Adrenal gland (tissue), 12 donors: ENCODE data around the gene SFN. TPM values are rescaled to one million over a fixed set of nuclear protein-coding genes. Genes with fewer than 3 reads are reported as not detected.
A peak's percentile ranks its signal among the peaks of the same experiment; 100 is the strongest.
"Not testable (repeated sequence)": the region's sequence is repeated elsewhere in the genome, so short reads cannot be mapped to it uniquely, and the experiment has no call there.

Experiments
- DNase-seq, 7 donors: peaks; one replicate each; pipeline ENCODE4 v3.0.0-alpha.2; 2019 to 2020
- H3K27ac ChIP-seq, 5 donors: fragments of 200-600 bp; sonication (generic) in 4 of 5; 1 replicate in 3 of 5; 2 replicates in 2 of 5; pipeline versions ENCODE4 v1.5.1 to v1.8.0; 2016 to 2020; ENCODE audit warnings: mild to moderate bottlenecking in 1 of 5
- H3K27me3 ChIP-seq: fragments of 200-600 bp; 2 replicates; pipeline ENCODE4 v1.8.0; 2021
- H3K36me3 ChIP-seq, 2 donors: fragments of 200-600 bp; replicated peaks in 1 of 2; 1 replicate in 1 of 2; 2 replicates in 1 of 2; pipeline versions ENCODE4 v1.5.1 to v1.8.0; 2018 to 2022
- H3K4me1 ChIP-seq, 2 donors: fragments of 200-600 bp; replicated peaks in 1 of 2; 1 replicate in 1 of 2; 2 replicates in 1 of 2; pipeline versions ENCODE4 v1.5.1 to v1.8.0; 2018 to 2021
- H3K4me3 ChIP-seq, 4 donors: fragments of 200-600 bp; sonication (generic) in 3 of 4; one replicate each; pipeline ENCODE4 v1.5.1; 2016 to 2018
- H3K9me3 ChIP-seq, 3 donors: fragments of 200-600 bp; sonication (generic) in 1 of 3; replicated peaks in 1 of 3; 1 replicate in 2 of 3; 2 replicates in 1 of 3; pipeline versions ENCODE4 v1.5.1 to v1.8.0; 2016 to 2021
- POLR2A ChIP-seq, 2 donors: fragments of 450-650 bp; IDR thresholded peaks; one replicate each; pipeline ENCODE4 v1.6.1; 2017; ENCODE audit warnings: antibody characterized with exemption in 2 of 2, mild to moderate bottlenecking in 2 of 2, moderate library complexity in 1 of 2
- WGBS, 4 donors: extraction: QIAGEN DNeasy Blood & Tissue Kit in 2 of 4; methylation state at CpG; one replicate each; pipeline versions ENCODE4 v1.1.5 to v1.1.7; 2013 to 2017; 5-methylcytosine and 5-hydroxymethylcytosine counted together
- intact Hi-C, 2 donors: fragments of 100-400 bp; cut with DNase I; formaldehyde crosslinking; loops; one replicate each; pipeline versions ENCODE4 v1.14.1 to v1.15.0; 2022 to 2023
- polyA plus RNA-seq, 3 donors: library from polyadenylated mRNA; stranded (reverse); fragments of 200-250 nt in 2 of 3; fragments of 350-450 nt in 1 of 3; fragmentation: Illumina TruSeq in 1 of 3; extraction: RNeasy Lipid Tissue Mini Kit (QIAGEN cat#74804) in 1 of 3; gene quantifications; one replicate each; pipeline ENCODE4 v1.2.3, GENCODE V29; 2013 to 2014
- total RNA-seq, 9 donors: library from RNA; depleted of rRNA in 4 of 9; stranded (reverse); fragments of >200 nt in 4 of 9; fragments of 120-200 nt in 1 of 9; fragmentation: NEBNext Ultra II Directional in 1 of 9; extraction: Animal tissue kit (Norgen Biotek cat#: 25700) in 1 of 9; gene quantifications; one replicate each; pipeline versions ENCODE4 v1.1.0 to v1.2.4, GENCODE V29; 2013 to 2023
- TF ChIP-seq, protein P1 (sequence below), 6 experiments: fragments of 450-650 bp in 4 of 6; fragments of 200-600 bp in 2 of 6; sonication (generic) in 1 of 6; IDR thresholded peaks; 1 replicate in 5 of 6; 2 replicates in 1 of 6; pipeline versions ENCODE4 v1.5.1 to v1.8.0; 2016 to 2021; ENCODE audit warnings: antibody characterized with exemption in 6 of 6, mild to moderate bottlenecking in 2 of 6, moderate library complexity in 1 of 6
- donor health status: healthy with polysubstance abuse.
- donor health status: Bipolar disorder and iron deficiency.
- donor health status: DM: yes; HTN: yes; CAD: no.
- donor health status: DM: no; HTN: no; CAD: no.
- donor health status: DM: no; HTN: no; CAD: no.
- donor health status: DM: yes; HTN: yes; CAD: no.

SFN gene
- total and polyA plus RNA-seq, 12 donors: 0.06 to 1.1 (median 0.40) TPM; not detected in 4

- Histone ChIP-seq H3K27ac (peak overlapping the region; percentile 95 to 99 (median 97)), H3K4me3 (peak overlapping the region in 3 of 4 donors; percentile 18 to 58 (median 56)), H3K9me3 (no peaks in the 10 kb centered on the region), H3K36me3 (no peaks in the 10 kb centered on the region), H3K4me1 (peaks cover 4 to 5% of the 10 kb centered on the region in 2 donors), H3K27me3 (no peaks in the 10 kb centered on the region)
- WGBS, 4 donors: 0 to 1% (median 0%) methylated on average over 8 to 75 of the region's 75 CpGs
- intact Hi-C loops: no loop called here
- TF ChIP-seq, protein P1, sequence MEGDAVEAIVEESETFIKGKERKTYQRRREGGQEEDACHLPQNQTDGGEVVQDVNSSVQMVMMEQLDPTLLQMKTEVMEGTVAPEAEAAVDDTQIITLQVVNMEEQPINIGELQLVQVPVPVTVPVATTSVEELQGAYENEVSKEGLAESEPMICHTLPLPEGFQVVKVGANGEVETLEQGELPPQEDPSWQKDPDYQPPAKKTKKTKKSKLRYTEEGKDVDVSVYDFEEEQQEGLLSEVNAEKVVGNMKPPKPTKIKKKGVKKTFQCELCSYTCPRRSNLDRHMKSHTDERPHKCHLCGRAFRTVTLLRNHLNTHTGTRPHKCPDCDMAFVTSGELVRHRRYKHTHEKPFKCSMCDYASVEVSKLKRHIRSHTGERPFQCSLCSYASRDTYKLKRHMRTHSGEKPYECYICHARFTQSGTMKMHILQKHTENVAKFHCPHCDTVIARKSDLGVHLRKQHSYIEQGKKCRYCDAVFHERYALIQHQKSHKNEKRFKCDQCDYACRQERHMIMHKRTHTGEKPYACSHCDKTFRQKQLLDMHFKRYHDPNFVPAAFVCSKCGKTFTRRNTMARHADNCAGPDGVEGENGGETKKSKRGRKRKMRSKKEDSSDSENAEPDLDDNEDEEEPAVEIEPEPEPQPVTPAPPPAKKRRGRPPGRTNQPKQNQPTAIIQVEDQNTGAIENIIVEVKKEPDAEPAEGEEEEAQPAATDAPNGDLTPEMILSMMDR (IDR thresholded peaks at IDR 0.05): no peak
- peak; percentile 53 to 88 for TF ChIP-seq POLR2A (IDR thresholded peaks at IDR 0.05)
- DNase-seq: peak; percentile 97 to 99 (median 98)
Measured at GRCh38 chr1:26864610-26865480, 1.9 kb downstream of the SFN start.

DNA sequence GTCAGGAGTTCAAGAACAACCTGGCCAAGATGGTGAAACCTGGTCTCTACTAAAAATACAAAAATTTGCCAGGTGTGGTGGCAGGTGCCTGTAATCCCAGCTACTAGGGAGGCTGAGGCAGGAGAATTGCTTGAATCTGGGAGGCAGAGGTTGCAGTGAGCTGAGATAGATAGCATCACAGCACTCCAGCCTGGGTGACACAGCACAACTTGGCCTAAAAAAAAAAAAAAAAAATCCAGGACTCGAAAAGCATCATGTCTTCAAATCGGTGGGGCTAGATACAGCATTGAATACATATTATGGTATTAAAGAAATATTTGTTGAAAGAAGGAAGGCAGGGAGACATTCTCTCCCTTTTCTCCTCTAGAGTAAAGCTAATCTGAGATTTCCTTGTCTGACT lies 10.1 kb downstream of the SFN start:
- H3K36me3 ChIP-seq: peaks cover 0 to 12% of the 10 kb centered on the region in 2 donors
- not testable (repeated sequence) for DNase-seq, H3K27me3 ChIP-seq, H3K4me1 ChIP-seq, H3K4me3 ChIP-seq, H3K9me3 ChIP-seq, H3K27ac ChIP-seq
- intact Hi-C loops: loop anchor here in 1 of 2 donors (10.0 kb wide), 1 partner anchor 58 kb away; no protein-coding TSS in a partner anchor
- 67 to 81% (median 74%) methylated on average over 2 of the region's 2 CpGs for WGBS, 4 donors

DNA sequence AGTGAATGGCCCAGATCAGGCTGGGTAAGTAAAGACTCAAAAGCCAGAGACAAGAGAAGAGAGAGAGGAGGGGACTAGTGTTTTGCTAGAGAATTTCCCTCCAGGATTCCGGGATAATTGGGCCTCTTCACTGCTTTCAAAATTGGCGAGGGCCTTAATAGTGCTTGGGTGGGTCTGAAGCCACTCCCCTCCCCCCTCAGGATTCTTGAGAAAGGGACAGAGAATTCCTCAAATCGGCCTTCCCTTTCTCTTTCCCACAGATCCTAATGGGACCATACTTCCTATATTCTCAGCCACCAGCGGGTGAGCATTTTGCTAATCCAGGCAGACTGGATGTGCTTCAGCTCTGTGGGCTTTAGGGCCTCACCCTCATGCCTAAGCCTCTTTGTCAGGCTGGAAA lies 11.9 kb downstream of the SFN start:
- Histone ChIP-seq H3K4me3 (no peak overlapping the region), H3K4me1 (no peaks in the 10 kb centered on the region), H3K27ac (no peak overlapping the region), H3K36me3 (peaks cover 0 to 30% of the 10 kb centered on the region in 2 donors), H3K27me3 (no peaks in the 10 kb centered on the region), H3K9me3 (no peaks in the 10 kb centered on the region)
- intact Hi-C loops: loop anchor here in 1 of 2 donors (10.0 kb wide), 1 partner anchor 60 kb away; no protein-coding TSS in a partner anchor
- 69 to 95% (median 86%) methylated on average over 4 of the region's 4 CpGs for WGBS, 4 donors
- TF ChIP-seq, protein P1 (IDR thresholded peaks at IDR 0.05): no peak
- TF ChIP-seq POLR2A (IDR thresholded peaks at IDR 0.05): no peak
- no peak for DNase-seq

DNA sequence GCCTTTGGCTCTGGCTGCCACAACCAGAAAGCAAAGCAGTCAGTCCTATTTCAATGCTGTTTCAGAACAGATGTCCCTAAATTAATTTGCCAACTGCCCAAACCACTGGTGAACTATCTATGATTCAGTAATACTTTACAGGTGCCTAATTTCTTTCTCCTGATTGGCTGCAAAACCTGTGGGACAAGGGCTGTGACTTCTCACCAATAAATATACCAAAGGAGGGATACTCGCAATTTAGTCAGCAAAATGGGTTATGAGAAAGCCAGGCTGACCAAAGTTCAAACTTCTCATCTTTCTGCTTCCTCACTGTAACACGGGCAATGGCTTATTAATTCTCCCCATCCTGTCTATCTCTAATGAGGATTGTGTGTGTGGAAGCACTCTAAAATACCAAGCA lies 14.4 kb downstream of the SFN start:
- WGBS, 4 donors: 66 to 82% (median 70%) methylated on average over 2 of the region's 2 CpGs
- Histone ChIP-seq H3K4me3 (no peak overlapping the region), H3K4me1 (peaks cover 0 to 4% of the 10 kb centered on the region in 2 donors), H3K9me3 (no peaks in the 10 kb centered on the region), H3K36me3 (peaks cover 0 to 54% of the 10 kb centered on the region in 2 donors), H3K27ac (no peak overlapping the region), H3K27me3 (no peaks in the 10 kb centered on the region)
- intact Hi-C loops: loop anchor here in 1 of 2 donors (2.0 to 10.0 kb wide), 2 partner anchors 21 to 63 kb away; no protein-coding TSS in a partner anchor
- no peak for DNase-seq
- TF ChIP-seq, protein P1 (IDR thresholded peaks at IDR 0.05): no peak
- TF ChIP-seq POLR2A (IDR thresholded peaks at IDR 0.05): no peak
